A673 (cell line): ENCODE results near the gene NUP37. TPM values are rescaled to one million over a fixed set of nuclear protein-coding genes. Genes with fewer than 3 reads are reported as not detected.

Experiments
- BruUV-seq: library from RNA; stranded (reverse); fragments of 400-500 nt; replicated peaks from 2 replicates; lab custom pipeline; 2021; lab: Mats Ljungman, UMichigan
- CTCF ChIA-PET: fragments of 300-600 bp; sonication (Branson Sonifier 250); formaldehyde crosslinking; loops from one replicate; lab custom pipeline; 2022; ENCODE audit warnings: antibody characterized with exemption; lab: Charles Lee
- POLR2A ChIA-PET: fragments of 300-600 bp; sonication (Branson Sonifier 250); formaldehyde crosslinking; loops from one replicate; lab custom pipeline; 2022; ENCODE audit warnings: antibody characterized with exemption; ENCODE audit not compliant: low non-redundant PET; lab: Charles Lee
- DNase-seq: peaks from one replicate; pipeline ENCODE4 v3.0.0-alpha.2; 2015; ENCODE audit warnings: low spot score
- H3K27ac ChIP-seq: fragments of 200-600 bp; sonication (generic); 2 replicates; pipeline ENCODE4 v1.5.1; 2016; ENCODE audit warnings: mixed run types, low read depth, mild to moderate bottlenecking, mixed read lengths, antibody characterized with exemption, low read length; ENCODE audit not compliant: poor library complexity, severe bottlenecking
- H3K27me3 ChIP-seq: fragments of 200-600 bp; sonication (generic); replicated peaks from 2 replicates; pipeline ENCODE4 v1.6.1; 2017; ENCODE audit warnings: mixed run types, low read depth, mild to moderate bottlenecking, mixed read lengths, antibody characterized with exemption, low read length; ENCODE audit not compliant: insufficient read depth, poor library complexity
- H3K36me3 ChIP-seq: fragments of 200-600 bp; sonication (generic); 2 replicates; pipeline ENCODE4 v1.6.1; 2016; ENCODE audit warnings: mixed run types, mild to moderate bottlenecking, mixed read lengths, antibody characterized with exemption, low read length; ENCODE audit not compliant: insufficient read depth, poor library complexity, severe bottlenecking
- H3K4me1 ChIP-seq: fragments of 200-600 bp; sonication (generic); 2 replicates; pipeline ENCODE4 v1.6.1; 2017; ENCODE audit warnings: mixed run types, mild to moderate bottlenecking, mixed read lengths, antibody characterized with exemption, low read length; ENCODE audit not compliant: insufficient read depth, poor library complexity, severe bottlenecking
- H3K4me3 ChIP-seq: fragments of 200-600 bp; sonication (generic); 2 replicates; pipeline ENCODE4 v1.5.1; 2016; ENCODE audit warnings: low read depth, mixed run types, mild to moderate bottlenecking, mixed read lengths, low read length; ENCODE audit not compliant: poor library complexity, severe bottlenecking
- H3K9me3 ChIP-seq: fragments of 200-600 bp; sonication (generic); 2 replicates; pipeline ENCODE4 v1.6.1; 2016; ENCODE audit warnings: mixed run types, low read depth, mild to moderate bottlenecking, mixed read lengths, antibody characterized with exemption, low read length; ENCODE audit not compliant: poor library complexity, severe bottlenecking
- CTCF ChIP-seq: fragments of 300-800, 200-600 bp; sonication (generic); conservative IDR thresholded peaks from 2 replicates; pipeline ENCODE4 v1.5.1; 2017; ENCODE audit warnings: low read depth, mild to moderate bottlenecking, antibody characterized with exemption, low read length, moderate library complexity, mixed read lengths
- EZH2 ChIP-seq: fragments of 200-600 bp; sonication (generic); IDR thresholded peaks from 2 replicates; pipeline ENCODE4 v1.6.1; 2017; ENCODE audit warnings: borderline replicate concordance, low read depth, mild to moderate bottlenecking, mixed read lengths, antibody characterized with exemption, low read length; ENCODE audit not compliant: poor library complexity, severe bottlenecking
- intact Hi-C: fragments of 100-400 bp; cut with micrococcal nuclease; formaldehyde crosslinking; loops from one replicate; pipeline ENCODE4 v1.10.0; 2022; ENCODE audit not compliant: unreplicated experiment
- total RNA-seq: library from RNA; stranded (reverse); gene quantifications from 2 replicates; pipeline ENCODE4 v1.2.3, GENCODE V29; 2021

Gene NUP37
- total RNA-seq, 1 experiment from 2014 or later: 48.4 TPM

GRCh38 chr12:102069707-102070106 is 50.2 kb downstream of the NUP37 start:
- H3K36me3 ChIP-seq: no peaks in the 10 kb centered on the region
- TF ChIP-seq EZH2: no peak
- no peak for TF ChIP-seq CTCF
- DNase-seq: no peak
- H3K9me3 ChIP-seq: no peaks in the 10 kb centered on the region
- ChIA-PET POLR2A (no interaction called here), CTCF (no interaction called here)
- no peaks in the 10 kb centered on the region for H3K4me1 ChIP-seq
- no peak overlapping the region for H3K4me3 ChIP-seq
- intact Hi-C loops: no loop called here
- BruUV-seq: no TSS peak
- H3K27ac ChIP-seq: no peak overlapping the region
- H3K27me3 ChIP-seq: no peaks in the 10 kb centered on the region

- CTCF ChIA-PET: no interaction called here
- BruUV-seq: no TSS peak
- no peak for DNase-seq
Observed at GRCh38 chr12:102067574-102068258, 52.2 kb downstream of the NUP37 start.

GRCh38 chr12:102064476-102064875 is 55.4 kb downstream of the NUP37 start:
- ChIA-PET CTCF (no interaction called here), POLR2A (no interaction called here)
- H3K9me3 ChIP-seq: no peaks in the 10 kb centered on the region
- no peak for DNase-seq
- peaks cover 3% of the 10 kb centered on the region for H3K4me1 ChIP-seq
- no peaks in the 10 kb centered on the region for H3K36me3 ChIP-seq
- intact Hi-C loops: no loop called here
- no peak overlapping the region for H3K27ac ChIP-seq
- H3K27me3 ChIP-seq: no peaks in the 10 kb centered on the region
- BruUV-seq: no TSS peak
- no peak overlapping the region for H3K4me3 ChIP-seq
- TF ChIP-seq EZH2 (no peak), CTCF (no peak)

More at GRCh38 chr12:102067574-102068258, 52.2 kb downstream of the NUP37 start:
- no peak overlapping the region for H3K27ac ChIP-seq
- intact Hi-C loops: no loop called here
- H3K27me3 ChIP-seq: no peaks in the 10 kb centered on the region
- no peaks in the 10 kb centered on the region for H3K36me3 ChIP-seq
- TF ChIP-seq EZH2 (no peak), CTCF (no peak)
- no peaks in the 10 kb centered on the region for H3K4me1 ChIP-seq
- no peak overlapping the region for H3K4me3 ChIP-seq
- POLR2A ChIA-PET: interaction anchor here (0.6 kb wide), 1 partner anchor 29 kb away, joined by 7 read pairs; no protein-coding TSS in a partner anchor
- no peaks in the 10 kb centered on the region for H3K9me3 ChIP-seq
